ENCODE measurements around the gene SMIM43. TPM values are rescaled to one million over a fixed set of nuclear protein-coding genes. Genes with fewer than 3 reads are reported as not detected.
A peak's percentile ranks its signal among the peaks of the same experiment; 100 is the strongest.

Gene SMIM43
- not detected in 2 replicates for total RNA-seq
- 0.02 TPM for total RNA-seq (2013)
- not detected in 2 replicates for polyA plus RNA-seq
- polyA minus RNA-seq = not detected in 2 replicates

DNA sequence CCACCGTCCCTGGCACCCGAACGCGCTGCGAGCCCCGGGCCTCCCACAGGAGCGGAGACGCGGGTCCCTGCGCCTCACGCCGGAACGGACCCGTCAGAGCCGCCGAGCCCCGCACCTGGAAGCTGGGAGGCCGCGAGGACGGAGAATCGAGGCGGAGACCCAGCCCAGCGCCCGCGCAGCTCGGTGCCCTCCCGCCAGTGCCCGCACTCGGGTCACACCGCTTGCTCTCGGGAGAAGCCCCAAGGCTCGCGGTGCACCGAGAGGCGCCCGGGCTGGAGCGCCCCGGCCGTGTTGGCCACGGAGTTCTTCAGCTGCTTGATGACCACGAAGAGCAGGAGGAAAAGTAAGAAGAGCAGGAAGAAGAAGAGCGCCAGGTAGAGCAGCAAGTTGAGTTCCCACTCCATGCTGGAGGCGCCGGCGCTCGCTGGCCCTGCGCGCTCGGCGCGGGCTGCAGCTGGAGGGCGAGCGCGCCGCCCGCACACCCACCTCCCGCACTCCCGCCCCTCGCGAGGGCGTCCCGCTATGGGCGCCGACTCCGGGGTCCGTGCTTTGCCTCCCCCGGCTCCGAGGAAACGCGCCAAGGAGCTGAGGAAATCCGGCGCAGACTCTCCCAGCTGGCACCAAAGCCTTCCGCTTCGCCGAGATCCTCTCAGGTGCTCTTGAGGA lies at the start of gene SMIM43:
SMIM43 (minus strand) TSS at position 463 of the 666 bp plus-strand sequence; CDS start at position 404, 59 bp downstream.
- Histone ChIP-seq H3K36me3 (replicated peaks in 1 of 2; ENCODE audit: control extremely low read depth in 1 of 2, control insufficient read depth in 1 of 2, extremely low read depth in 1 of 2, insufficient read depth in 2 of 2, low read length in 1 of 2) (no peaks in the 10 kb centered on the region), H3K27me3 (replicated peaks in 1 of 4; ENCODE audit: control extremely low read depth in 1 of 4, control insufficient read depth in 3 of 4, insufficient read depth in 4 of 4, low read length in 3 of 4) (peaks cover 0 to 30% (median 23%) of the 10 kb centered on the region in 4 experiments), H3K27ac (ENCODE audit: low read length in 2 of 2) (no peak within 1 kb of the TSS), H3K79me2 (ENCODE audit: control insufficient read depth, insufficient read depth, low read length) (no peaks in the 10 kb centered on the region), H3K4me3 (ENCODE audit: control extremely low read depth in 1 of 5, extremely low read depth in 1 of 5, insufficient read depth in 1 of 5, low read depth in 2 of 5, low read length in 4 of 5) (no peak within 1 kb of the TSS), H3K4me2 (replicated peaks; ENCODE audit: low read depth, low read length, poor library complexity, severe bottlenecking) (peak within 1 kb of the TSS; percentile 43), H4K20me1 (ENCODE audit: control insufficient read depth, insufficient read depth, low read length, poor library complexity, severe bottlenecking) (no peaks in the 10 kb centered on the region), H3K9ac (ENCODE audit: low read length) (no peak within 1 kb of the TSS), H2AFZ (ENCODE audit: insufficient read depth, low read depth, low read length, poor library complexity, severe bottlenecking) (peak within 1 kb of the TSS; percentile 33), H3K4me1 (ENCODE audit: control insufficient read depth in 2 of 2, insufficient read depth in 2 of 2, low read length in 2 of 2) (peaks cover 9 to 11% of the 10 kb centered on the region in 2 donors), H3K9me3 (ENCODE audit: control extremely low read depth in 1 of 3, control insufficient read depth in 2 of 3, insufficient read depth in 1 of 3, low read length in 2 of 3) (no peaks in the 10 kb centered on the region)
- H3K4me1 Mint-ChIP-seq = peaks cover 2% of the 10 kb centered on the region
- peak within 1 kb of the TSS; percentile 29 for H3K4me3 Mint-ChIP-seq
- POLR2A ChIA-PET = no interaction called here
- intact Hi-C loops (cut with micrococcal nuclease) = no loop called here
- DNase-seq (no peak), ATAC-seq (ENCODE audit: low read depth) (no peak)
- CTCF ChIA-PET = no interaction called here
- 5% methylated on average over 75 of the region's 75 CpGs for WGBS (ENCODE audit: insufficient coverage)
- H3K27ac Mint-ChIP-seq = no peak within 1 kb of the TSS
- peaks cover 56% of the 10 kb centered on the region for H3K27me3 Mint-ChIP-seq
- no peaks in the 10 kb centered on the region for H3K9me3 Mint-ChIP-seq (ENCODE audit: insufficient read depth)
- TF ChIP-seq, protein P1, sequence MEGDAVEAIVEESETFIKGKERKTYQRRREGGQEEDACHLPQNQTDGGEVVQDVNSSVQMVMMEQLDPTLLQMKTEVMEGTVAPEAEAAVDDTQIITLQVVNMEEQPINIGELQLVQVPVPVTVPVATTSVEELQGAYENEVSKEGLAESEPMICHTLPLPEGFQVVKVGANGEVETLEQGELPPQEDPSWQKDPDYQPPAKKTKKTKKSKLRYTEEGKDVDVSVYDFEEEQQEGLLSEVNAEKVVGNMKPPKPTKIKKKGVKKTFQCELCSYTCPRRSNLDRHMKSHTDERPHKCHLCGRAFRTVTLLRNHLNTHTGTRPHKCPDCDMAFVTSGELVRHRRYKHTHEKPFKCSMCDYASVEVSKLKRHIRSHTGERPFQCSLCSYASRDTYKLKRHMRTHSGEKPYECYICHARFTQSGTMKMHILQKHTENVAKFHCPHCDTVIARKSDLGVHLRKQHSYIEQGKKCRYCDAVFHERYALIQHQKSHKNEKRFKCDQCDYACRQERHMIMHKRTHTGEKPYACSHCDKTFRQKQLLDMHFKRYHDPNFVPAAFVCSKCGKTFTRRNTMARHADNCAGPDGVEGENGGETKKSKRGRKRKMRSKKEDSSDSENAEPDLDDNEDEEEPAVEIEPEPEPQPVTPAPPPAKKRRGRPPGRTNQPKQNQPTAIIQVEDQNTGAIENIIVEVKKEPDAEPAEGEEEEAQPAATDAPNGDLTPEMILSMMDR (IDR thresholded peaks at IDR 0.05) = no peak
- TF ChIP-seq EZH2 (IDR thresholded peaks at IDR 0.05; ENCODE audit: borderline replicate concordance, insufficient read depth, low read depth, low read length, poor library complexity, severe bottlenecking) = no peak

- H2AFZ ChIP-seq (ENCODE audit: insufficient read depth, low read depth, low read length, poor library complexity, severe bottlenecking) = no peak overlapping the region
- no peaks in the 10 kb centered on the region for H3K79me2 ChIP-seq (ENCODE audit: control insufficient read depth, insufficient read depth, low read length)
- no peak overlapping the region for H3K9ac ChIP-seq (ENCODE audit: low read length)
- no peaks in the 10 kb centered on the region for H3K27me3 Mint-ChIP-seq
- no peak overlapping the region for H3K4me2 ChIP-seq (replicated peaks; ENCODE audit: low read depth, low read length, poor library complexity, severe bottlenecking)
- H4K20me1 ChIP-seq (ENCODE audit: control insufficient read depth, insufficient read depth, low read length, poor library complexity, severe bottlenecking) = no peaks in the 10 kb centered on the region
- no peak overlapping the region for H3K4me3 ChIP-seq (ENCODE audit: control extremely low read depth in 1 of 5, extremely low read depth in 1 of 5, insufficient read depth in 1 of 5, low read depth in 2 of 5, low read length in 4 of 5)
- WGBS (ENCODE audit: insufficient coverage) = 100% methylated on average over 1 of the region's 2 CpGs
- no peak overlapping the region for H3K27ac Mint-ChIP-seq
- TF ChIP-seq EZH2 (IDR thresholded peaks at IDR 0.05; ENCODE audit: borderline replicate concordance, insufficient read depth, low read depth, low read length, poor library complexity, severe bottlenecking) = no peak
- TF ChIP-seq, protein P1 (IDR thresholded peaks at IDR 0.05) = no peak
- no peaks in the 10 kb centered on the region for H3K9me3 ChIP-seq (ENCODE audit: control extremely low read depth in 1 of 3, control insufficient read depth in 2 of 3, insufficient read depth in 1 of 3, low read length in 2 of 3)
- POLR2A ChIA-PET = no interaction called here
- ATAC-seq (ENCODE audit: low read depth) (no peak), DNase-seq (no peak)
- no peaks in the 10 kb centered on the region for H3K27me3 ChIP-seq (replicated peaks in 1 of 4; ENCODE audit: control extremely low read depth in 1 of 4, control insufficient read depth in 3 of 4, insufficient read depth in 4 of 4, low read length in 3 of 4)
- no peak overlapping the region for H3K27ac ChIP-seq (ENCODE audit: low read length in 2 of 2)
- peaks cover 9 to 71% of the 10 kb centered on the region in 2 experiments for H3K36me3 ChIP-seq (replicated peaks in 1 of 2; ENCODE audit: control extremely low read depth in 1 of 2, control insufficient read depth in 1 of 2, extremely low read depth in 1 of 2, insufficient read depth in 2 of 2, low read length in 1 of 2)
- H3K9me3 Mint-ChIP-seq (ENCODE audit: insufficient read depth) = no peaks in the 10 kb centered on the region
- intact Hi-C loops (cut with micrococcal nuclease) = no loop called here
- H3K4me3 Mint-ChIP-seq = no peak overlapping the region
- CTCF ChIA-PET = no interaction called here
- no peaks in the 10 kb centered on the region for H3K4me1 Mint-ChIP-seq
- H3K4me1 ChIP-seq (ENCODE audit: control insufficient read depth in 2 of 2, insufficient read depth in 2 of 2, low read length in 2 of 2) = no peaks in the 10 kb centered on the region
Observed at GRCh38 chr4:121814756-121815155, 49.8 kb upstream of the SMIM43 start.

Measured in B cell (primary cell).